PC-9 (cell line): ENCODE measurements around the gene NEU4.

Source experiments
- EZH2 ChIP-seq: fragments of 200-600 bp; sonication (generic); IDR thresholded peaks from 2 replicates; pipeline ENCODE4 v1.8.0; 2017; ENCODE audit warnings: antibody characterized with exemption, low read depth
- TF ChIP-seq, protein P1 (sequence below): fragments of 200-600 bp; sonication (generic); conservative IDR thresholded peaks from 2 replicates; pipeline ENCODE4 v1.6.1; 2017; ENCODE audit warnings: mixed run types, antibody characterized with exemption, mild to moderate bottlenecking, moderate library complexity

- TF ChIP-seq, protein P1, sequence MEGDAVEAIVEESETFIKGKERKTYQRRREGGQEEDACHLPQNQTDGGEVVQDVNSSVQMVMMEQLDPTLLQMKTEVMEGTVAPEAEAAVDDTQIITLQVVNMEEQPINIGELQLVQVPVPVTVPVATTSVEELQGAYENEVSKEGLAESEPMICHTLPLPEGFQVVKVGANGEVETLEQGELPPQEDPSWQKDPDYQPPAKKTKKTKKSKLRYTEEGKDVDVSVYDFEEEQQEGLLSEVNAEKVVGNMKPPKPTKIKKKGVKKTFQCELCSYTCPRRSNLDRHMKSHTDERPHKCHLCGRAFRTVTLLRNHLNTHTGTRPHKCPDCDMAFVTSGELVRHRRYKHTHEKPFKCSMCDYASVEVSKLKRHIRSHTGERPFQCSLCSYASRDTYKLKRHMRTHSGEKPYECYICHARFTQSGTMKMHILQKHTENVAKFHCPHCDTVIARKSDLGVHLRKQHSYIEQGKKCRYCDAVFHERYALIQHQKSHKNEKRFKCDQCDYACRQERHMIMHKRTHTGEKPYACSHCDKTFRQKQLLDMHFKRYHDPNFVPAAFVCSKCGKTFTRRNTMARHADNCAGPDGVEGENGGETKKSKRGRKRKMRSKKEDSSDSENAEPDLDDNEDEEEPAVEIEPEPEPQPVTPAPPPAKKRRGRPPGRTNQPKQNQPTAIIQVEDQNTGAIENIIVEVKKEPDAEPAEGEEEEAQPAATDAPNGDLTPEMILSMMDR = no peak
- no peak for TF ChIP-seq EZH2
Observed at GRCh38 chr2:241827394-241827793, 18.4 kb downstream of the NEU4 start.
